GM12875 (cell line): Measurements from ENCODE around the gene EPS8L1.

ENCODE experiments used
- H3K4me3 ChIP-seq: one replicate; pipeline ENCODE4 v1.5.1; 2011; ENCODE audit warnings: low read depth, low read length, control low read depth
- CTCF ChIP-seq: IDR thresholded peaks from 2 replicates; pipeline ENCODE4 v1.5.1; 2011; ENCODE audit warnings: low read depth, mild to moderate bottlenecking, control low read depth, inconsistent platforms, low read length, moderate library complexity, borderline replicate concordance; ENCODE audit not compliant: insufficient read depth

The EPS8L1 gene

GRCh38 chr19:55116232-55116858 is 40.7 kb downstream of the EPS8L1 start:
- H3K4me3 ChIP-seq, result peak overlapping the region; percentile 76
- TF ChIP-seq CTCF, result 0 out of 2 replicates have a peak, but pooled peaks have one; percentile 1

GRCh38 chr19:55116859-55117662 is 41.4 kb downstream of the EPS8L1 start, which contains the start of gene PPP1R12C:
Gene PPP1R12C (minus strand): TSS chr19:55117637. CDS start chr19:55117543, 94 bp downstream.
- TF ChIP-seq CTCF, result no peak
- H3K4me3 ChIP-seq, result peak within 1 kb of the TSS; percentile 76

GRCh38 chr19:55117663-55118391 is 42.2 kb downstream of the EPS8L1 start:
- peak overlapping the region; percentile 47 for H3K4me3 ChIP-seq
- no peak for TF ChIP-seq CTCF

- TF ChIP-seq CTCF, result no peak
- peak overlapping the region; percentile 47 for H3K4me3 ChIP-seq
Measured at GRCh38 chr19:55118401-55118991, 42.8 kb downstream of the EPS8L1 start.

- no peak overlapping the region for H3K4me3 ChIP-seq
Measured at GRCh38 chr19:55119053-55119452, 43.4 kb downstream of the EPS8L1 start.

GRCh38 chr19:55131421-55131820 is 55.8 kb downstream of the EPS8L1 start:
- no peak overlapping the region for H3K4me3 ChIP-seq
- TF ChIP-seq CTCF, result no peak

More at GRCh38 chr19:55119053-55119452, 43.4 kb downstream of the EPS8L1 start:
- TF ChIP-seq CTCF, result no peak
